Measurements from ENCODE around the gene CACTIN.

GRCh38 chr19:3586127-3586626 is 40.4 kb downstream of the CACTIN start:
- TF ChIP-seq, protein P1, sequence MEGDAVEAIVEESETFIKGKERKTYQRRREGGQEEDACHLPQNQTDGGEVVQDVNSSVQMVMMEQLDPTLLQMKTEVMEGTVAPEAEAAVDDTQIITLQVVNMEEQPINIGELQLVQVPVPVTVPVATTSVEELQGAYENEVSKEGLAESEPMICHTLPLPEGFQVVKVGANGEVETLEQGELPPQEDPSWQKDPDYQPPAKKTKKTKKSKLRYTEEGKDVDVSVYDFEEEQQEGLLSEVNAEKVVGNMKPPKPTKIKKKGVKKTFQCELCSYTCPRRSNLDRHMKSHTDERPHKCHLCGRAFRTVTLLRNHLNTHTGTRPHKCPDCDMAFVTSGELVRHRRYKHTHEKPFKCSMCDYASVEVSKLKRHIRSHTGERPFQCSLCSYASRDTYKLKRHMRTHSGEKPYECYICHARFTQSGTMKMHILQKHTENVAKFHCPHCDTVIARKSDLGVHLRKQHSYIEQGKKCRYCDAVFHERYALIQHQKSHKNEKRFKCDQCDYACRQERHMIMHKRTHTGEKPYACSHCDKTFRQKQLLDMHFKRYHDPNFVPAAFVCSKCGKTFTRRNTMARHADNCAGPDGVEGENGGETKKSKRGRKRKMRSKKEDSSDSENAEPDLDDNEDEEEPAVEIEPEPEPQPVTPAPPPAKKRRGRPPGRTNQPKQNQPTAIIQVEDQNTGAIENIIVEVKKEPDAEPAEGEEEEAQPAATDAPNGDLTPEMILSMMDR (IDR thresholded peaks at IDR 0.05 in 8 of 11, conservative IDR thresholded peaks at IDR 0.05 in 3 of 11): peak; percentile 29 to 78 (median 71)
- TF ChIP-seq POLR2AphosphoS5 (IDR thresholded peaks at IDR 0.05) (peak in 1 of 3 donors; percentile 14), POLR2A (IDR thresholded peaks at IDR 0.05) (no peak)
